ENCODE results near the gene M1AP.

M1AP gene

DNA sequence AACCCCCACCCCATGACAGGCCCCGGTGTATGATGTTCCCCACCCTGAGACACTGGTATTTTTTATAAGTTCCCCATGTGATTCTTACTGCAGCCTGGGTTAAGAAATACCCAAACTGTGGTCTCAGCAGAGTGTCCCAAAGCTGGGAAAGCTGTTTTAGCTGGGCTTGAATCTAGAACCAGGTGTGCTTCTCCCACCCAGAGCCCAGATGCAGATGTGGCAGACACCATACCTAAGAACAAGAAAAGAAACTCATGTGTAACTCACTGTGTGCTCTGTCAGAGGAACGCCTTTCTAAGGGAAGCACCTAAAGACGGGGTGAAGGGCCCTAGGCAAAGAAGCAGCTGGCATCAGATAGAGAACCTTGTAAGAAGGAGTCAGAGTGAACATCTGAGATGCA, 69.7 kb downstream of the M1AP start:
- TF ChIP-seq, protein P1, sequence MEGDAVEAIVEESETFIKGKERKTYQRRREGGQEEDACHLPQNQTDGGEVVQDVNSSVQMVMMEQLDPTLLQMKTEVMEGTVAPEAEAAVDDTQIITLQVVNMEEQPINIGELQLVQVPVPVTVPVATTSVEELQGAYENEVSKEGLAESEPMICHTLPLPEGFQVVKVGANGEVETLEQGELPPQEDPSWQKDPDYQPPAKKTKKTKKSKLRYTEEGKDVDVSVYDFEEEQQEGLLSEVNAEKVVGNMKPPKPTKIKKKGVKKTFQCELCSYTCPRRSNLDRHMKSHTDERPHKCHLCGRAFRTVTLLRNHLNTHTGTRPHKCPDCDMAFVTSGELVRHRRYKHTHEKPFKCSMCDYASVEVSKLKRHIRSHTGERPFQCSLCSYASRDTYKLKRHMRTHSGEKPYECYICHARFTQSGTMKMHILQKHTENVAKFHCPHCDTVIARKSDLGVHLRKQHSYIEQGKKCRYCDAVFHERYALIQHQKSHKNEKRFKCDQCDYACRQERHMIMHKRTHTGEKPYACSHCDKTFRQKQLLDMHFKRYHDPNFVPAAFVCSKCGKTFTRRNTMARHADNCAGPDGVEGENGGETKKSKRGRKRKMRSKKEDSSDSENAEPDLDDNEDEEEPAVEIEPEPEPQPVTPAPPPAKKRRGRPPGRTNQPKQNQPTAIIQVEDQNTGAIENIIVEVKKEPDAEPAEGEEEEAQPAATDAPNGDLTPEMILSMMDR (IDR thresholded peaks at IDR 0.05) = no peak

- TF ChIP-seq, protein P1 (IDR thresholded peaks at IDR 0.05) = no peak
These were observed 70.7 kb downstream of the M1AP start for GRCh38 chr2:74577448-74577847.

- TF ChIP-seq, protein P1 (IDR thresholded peaks at IDR 0.05) = no peak
These were observed 71.3 kb downstream of the M1AP start for GRCh38 chr2:74576863-74577229.

- TF ChIP-seq, protein P1 (IDR thresholded peaks at IDR 0.05) = no peak
These were observed 71.8 kb downstream of the M1AP start for GRCh38 chr2:74576211-74576862.

DNA sequence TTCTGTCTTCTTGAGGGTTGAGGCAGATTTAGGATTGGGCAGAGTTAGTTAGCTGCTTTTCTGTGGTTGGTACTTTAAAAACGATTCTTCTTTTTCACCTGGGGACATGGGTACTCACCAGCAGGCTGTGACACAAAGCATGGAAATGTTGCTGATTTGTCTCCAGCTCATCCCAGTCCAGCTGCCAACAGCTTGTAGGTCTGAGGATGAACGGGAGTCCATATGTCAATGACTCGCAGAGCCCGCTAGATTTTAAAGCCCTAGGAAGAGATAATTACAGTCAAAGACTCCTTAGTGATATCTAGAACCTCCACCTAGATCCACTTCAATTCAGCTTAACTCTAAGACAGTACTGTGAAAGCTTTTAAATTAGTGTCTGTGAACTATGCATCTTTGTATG, 72.8 kb downstream of the M1AP start:
- TF ChIP-seq, protein P1 (IDR thresholded peaks at IDR 0.05) = no peak

DNA sequence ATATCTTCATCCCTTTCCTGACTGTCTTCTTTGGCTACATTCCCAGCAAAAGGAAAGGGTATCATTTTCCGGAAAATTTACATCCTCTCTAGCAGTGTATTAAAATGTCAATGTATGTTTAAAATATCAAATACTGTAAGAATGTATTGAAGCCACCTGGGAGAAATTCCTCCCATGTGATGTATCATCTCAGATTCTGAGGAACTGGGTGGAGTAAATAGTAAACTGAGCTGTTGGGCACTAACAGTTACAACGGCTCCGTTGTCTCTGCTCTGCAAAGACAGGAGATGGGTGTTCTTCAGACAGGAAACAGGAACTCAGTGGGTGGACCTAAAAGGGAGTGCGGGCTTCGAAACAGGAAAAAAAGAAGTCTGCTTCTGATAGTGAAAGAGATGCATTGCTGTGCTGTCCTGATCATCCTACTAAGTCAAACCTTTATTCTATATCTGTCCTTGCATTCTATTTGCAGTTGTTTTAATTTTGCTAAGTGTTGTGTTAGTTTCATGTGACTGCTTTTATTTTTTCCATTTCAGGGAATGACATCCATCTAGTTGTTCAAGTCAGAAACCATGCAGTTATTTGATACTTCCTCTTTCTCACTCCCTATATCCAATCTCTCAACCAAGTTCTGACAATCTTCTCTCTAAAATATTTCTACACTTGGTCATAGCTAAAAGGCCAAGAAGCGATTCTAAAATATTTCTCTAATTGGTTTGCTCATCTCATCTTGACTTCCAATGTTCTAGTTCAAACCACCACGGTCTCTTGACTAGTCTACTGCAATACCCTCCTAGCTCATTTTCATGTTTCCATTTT, 74.2 kb downstream of the M1AP start:
- TF ChIP-seq, protein P1 (IDR thresholded peaks at IDR 0.05) = no peak

- TF ChIP-seq, protein P1 (IDR thresholded peaks at IDR 0.05) = no peak
These were observed 75.8 kb downstream of the M1AP start for GRCh38 chr2:74572178-74572925.

Measured in LNCAP (cell line).